ENCODE data around the gene RBM17. TPM values are rescaled to one million over a fixed set of nuclear protein-coding genes. Genes with fewer than 3 reads are reported as not detected.
A peak's percentile ranks its signal among the peaks of the same experiment; 100 is the strongest.

RBM17 gene
- total RNA-seq, 1 experiment from 2014 or later, result 129 TPM

DNA sequence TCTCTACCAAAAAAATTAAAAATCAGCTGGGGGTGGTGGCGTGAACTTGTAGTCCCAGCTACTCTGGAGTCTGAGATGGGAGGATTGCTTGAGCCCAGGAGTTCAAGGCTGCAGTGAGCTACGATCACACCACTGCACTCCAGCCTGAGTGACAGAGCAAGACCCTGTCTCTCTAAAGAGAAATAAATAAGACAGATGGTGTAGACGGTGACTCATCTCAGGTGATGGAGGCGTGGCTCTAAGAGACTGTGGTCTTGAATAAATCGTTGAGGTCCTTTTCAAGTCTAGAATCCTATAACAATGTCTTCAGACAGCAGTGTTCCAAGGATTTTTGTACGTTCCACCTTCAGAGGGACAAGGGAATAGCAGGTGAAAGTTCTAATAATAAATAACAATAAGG is 60.1 kb downstream of the RBM17 start (continued):
- TF ChIP-seq JUND (IDR thresholded peaks at IDR 0.05) (no peak), RAD21 (IDR thresholded peaks at IDR 0.05; ENCODE audit: low read depth) (no peak), CTCF (IDR thresholded peaks at IDR 0.05 in 2 of 3, conservative IDR thresholded peaks at IDR 0.05 in 1 of 3; ENCODE audit: borderline replicate concordance in 1 of 3, insufficient read depth in 1 of 3, low read depth in 2 of 3, low read length in 2 of 3) (no peak), SIN3A (IDR thresholded peaks at IDR 0.05; ENCODE audit: low read depth) (no peak), POLR2A (IDR thresholded peaks at IDR 0.05; ENCODE audit: borderline replicate concordance, extremely low read depth, insufficient read depth, insufficient read length) (no peak)
- TF ChIP-seq, protein P1, sequence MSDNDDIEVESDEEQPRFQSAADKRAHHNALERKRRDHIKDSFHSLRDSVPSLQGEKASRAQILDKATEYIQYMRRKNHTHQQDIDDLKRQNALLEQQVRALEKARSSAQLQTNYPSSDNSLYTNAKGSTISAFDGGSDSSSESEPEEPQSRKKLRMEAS (IDR thresholded peaks at IDR 0.05), result no peak

DNA sequence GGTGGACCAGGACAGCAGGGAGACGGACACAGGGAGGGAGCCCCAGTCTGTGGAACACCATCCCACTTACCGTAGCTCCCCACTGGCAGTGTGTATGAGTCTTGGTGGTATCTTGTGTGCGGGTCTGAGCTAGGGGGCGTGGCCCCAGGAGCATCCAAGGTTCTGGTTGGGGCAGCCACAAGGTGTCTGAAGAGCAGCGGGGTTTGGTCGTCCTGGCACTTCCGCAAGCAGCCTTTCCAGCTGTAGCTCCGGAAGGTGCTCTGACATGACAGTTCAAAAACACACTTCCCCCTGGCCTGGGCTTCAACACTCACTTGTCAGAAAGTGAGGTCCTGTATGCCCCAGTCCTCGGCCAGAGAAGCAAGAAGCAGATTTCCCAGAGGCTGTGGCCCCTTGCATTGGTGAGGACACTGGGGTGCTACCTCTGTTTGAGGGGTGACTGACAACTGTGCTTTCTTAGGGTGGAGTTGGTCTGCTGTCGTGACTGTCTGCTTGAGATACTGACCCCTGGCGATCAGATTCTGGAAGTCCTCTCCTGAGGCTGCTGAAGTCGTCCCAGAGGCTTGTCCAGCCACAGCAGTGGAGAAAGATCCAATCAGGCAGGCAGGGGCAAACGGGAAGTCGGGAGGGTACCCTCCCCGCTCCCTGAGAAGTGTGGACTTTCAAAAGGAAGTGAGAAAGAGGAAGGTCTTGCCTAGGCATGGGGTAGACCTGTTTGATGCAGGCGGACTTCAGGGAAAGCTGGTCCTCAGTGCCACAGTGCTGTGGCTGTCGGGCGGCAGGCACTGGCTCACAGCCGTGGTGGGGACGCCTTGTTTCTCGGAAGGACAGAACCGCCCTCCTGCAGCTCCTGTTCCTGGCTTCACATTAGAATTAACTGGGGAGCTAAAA is 62.5 kb downstream of the RBM17 start:
- Histone ChIP-seq H3K9ac (ENCODE audit: low read length) (no peak overlapping the region), H3K4me3 (replicated peaks in 1 of 2; ENCODE audit: low read depth in 1 of 2, low read length in 2 of 2) (no peak overlapping the region), H3K36me3 (ENCODE audit: control insufficient read depth in 1 of 2, insufficient read depth in 2 of 2, low read length in 2 of 2) (peaks cover 0 to 2% of the 10 kb centered on the region in 2 experiments; a peak in 1 of 4 replicates), H2AFZ (ENCODE audit: low read depth, low read length, poor library complexity, severe bottlenecking) (no peak overlapping the region), H3K79me2 (ENCODE audit: insufficient read depth, low read length) (peaks cover 87% of the 10 kb centered on the region), H3K4me1 (ENCODE audit: control insufficient read depth in 1 of 2, insufficient read depth in 2 of 2, low read length in 2 of 2) (peaks cover 7 to 12% of the 10 kb centered on the region in 2 experiments; a peak in 2 of 4 replicates), H3K27me3 (ENCODE audit: insufficient read depth, low read length) (no peaks in the 10 kb centered on the region), H4K20me1 (ENCODE audit: insufficient read depth) (no peaks in the 10 kb centered on the region), H3K9me3 (ENCODE audit: control insufficient read depth in 1 of 2, insufficient read depth in 1 of 2, low read depth in 1 of 2, low read length in 2 of 2) (no peaks in the 10 kb centered on the region), H3K9me2 (ENCODE audit: insufficient read depth) (no peaks in the 10 kb centered on the region), H3K4me2 (ENCODE audit: low read length) (no peak overlapping the region), H3K27ac (ENCODE audit: low read depth, low read length) (no peak overlapping the region)
- RAD21 ChIA-PET (ENCODE audit: low non-redundant PET in 1 of 2, low total read pairs in 2 of 2, uncharacterized antibody in 2 of 2, unreplicated experiment in 2 of 2), result no interaction called here
- BruUV-seq (replicated peaks), result no TSS peak
- no peak for DNase-seq (ENCODE audit: low read depth, low spot score)
- TF ChIP-seq EZH2 (IDR thresholded peaks at IDR 0.05) (no peak), SIN3A (IDR thresholded peaks at IDR 0.05; ENCODE audit: low read depth) (no peak), CTCF (IDR thresholded peaks at IDR 0.05 in 2 of 3, conservative IDR thresholded peaks at IDR 0.05 in 1 of 3; ENCODE audit: borderline replicate concordance in 1 of 3, insufficient read depth in 1 of 3, low read depth in 2 of 3, low read length in 2 of 3) (peak in 2 of 3 experiments; percentile 31 to 39; a peak in 3 of 6 replicates), CEBPB (IDR thresholded peaks at IDR 0.05; ENCODE audit: low read depth) (no peak)
- POLR2A ChIA-PET, result no interaction called here
- peak; percentile 73 for ATAC-seq
- intact Hi-C loops (cut with micrococcal nuclease), result no loop called here
- CTCF ChIA-PET, result no interaction called here

Data from HCT116 (cell line).